Ovary (tissue), 9 donors: ENCODE measurements around the gene CCDC85B. TPM values are rescaled to one million over a fixed set of nuclear protein-coding genes. Genes with fewer than 3 reads are reported as not detected.

Source experiments
- DNase-seq, 5 donors: peaks; one replicate each; pipeline ENCODE4 v3.0.0-alpha.2; 2019 to 2020
- H3K27ac ChIP-seq, 2 donors: fragments of 200-600 bp; one replicate each; pipeline versions ENCODE4 v1.5.1 to v1.8.0; 2019 to 2022
- H3K27me3 ChIP-seq: fragments of 200-600 bp; one replicate; pipeline ENCODE4 v1.8.0; 2022
- H3K36me3 ChIP-seq: fragments of 200-600 bp; sonication (generic); one replicate; pipeline ENCODE4 v1.5.1; 2019
- H3K4me1 ChIP-seq: one replicate; pipeline ENCODE4 v1.8.1; 2013; ENCODE audit warnings: mild to moderate bottlenecking, moderate library complexity; ENCODE audit not compliant: insufficient read depth
- H3K4me3 ChIP-seq: fragments of 200-600 bp; sonication (generic); one replicate; pipeline ENCODE4 v1.5.1; 2017
- H3K9me3 ChIP-seq, 2 donors: fragments of 200-600 bp in 1 of 2; sonication (generic) in 1 of 2; one replicate each; pipeline versions ENCODE4 v1.5.1 to v1.8.1; 2013 to 2019; ENCODE audit warnings: mild to moderate bottlenecking in 1 of 2, moderate library complexity in 1 of 2
- CTCF ChIP-seq, 3 donors: fragments of 450-650 bp in 2 of 3; fragments of 200-600 bp in 1 of 3; IDR thresholded peaks; one replicate each; pipeline versions ENCODE4 v1.5.1 to v1.8.0; 2016 to 2022; ENCODE audit warnings: antibody characterized with exemption in 3 of 3, mild to moderate bottlenecking in 1 of 3
- EP300 ChIP-seq: sonication (generic); formaldehyde crosslinking; IDR thresholded peaks from one replicate; pipeline ENCODE4 v1.6.1; 2017; ENCODE audit warnings: antibody characterized with exemption
- POLR2A ChIP-seq: fragments of 450-650 bp; IDR thresholded peaks from one replicate; pipeline ENCODE4 v1.6.1; 2017; ENCODE audit warnings: antibody characterized with exemption, mild to moderate bottlenecking, moderate library complexity
- WGBS, 3 donors: extraction: QIAGEN DNeasy Blood & Tissue Kit in 1 of 3; methylation state at CpG; one replicate each; pipeline versions ENCODE4 v1.1.5 to v1.1.7; 2013 to 2017; 5-methylcytosine and 5-hydroxymethylcytosine counted together
- intact Hi-C, 4 donors: fragments of 100-400 bp; cut with DNase I; formaldehyde crosslinking; loops; one replicate each; pipeline versions ENCODE4 v1.11.0 to v1.15.1; 2022 to 2023
- polyA plus RNA-seq, 2 donors: library from polyadenylated mRNA; stranded (reverse); fragments of 200-250 nt in 1 of 2; fragments of 350-450 nt in 1 of 2; fragmentation: Illumina TruSeq in 1 of 2; extraction: RNeasy Lipid Tissue Mini Kit (QIAGEN cat#74804) in 1 of 2; gene quantifications; one replicate each; pipeline ENCODE4 v1.2.3, GENCODE V29; 2013 to 2014
- total RNA-seq, 7 donors: library from RNA; depleted of rRNA in 2 of 7; stranded (reverse); fragments of >200 nt in 2 of 7; fragmentation: NEBNext Ultra II Directional in 3 of 7; extraction: Animal tissue kit (Norgen Biotek cat#: 25700) in 3 of 7; gene quantifications; one replicate each; pipeline versions ENCODE4 v1.1.0 to v1.2.4, GENCODE V29; 2016 to 2023
- donor health status: DM: no; HTN: no; CAD: no; lungs with moderate emphysema.
- donor health status: DM: no; HTN: no; CAD: no.
- donor health status: Bipolar disorder and iron deficiency.
- donor health status: DM: yes; HTN: yes; CAD: no.
- donor health status: DM: no; HTN: no; CAD: no.
- donor health status: DM: yes; HTN: yes; CAD: no.

CCDC85B gene
- total and polyA plus RNA-seq, 9 donors = 31.5 to 85.0 (median 55.6) TPM; not detected in 1

GRCh38 chr11:65873318-65874156 is 16.9 kb upstream of the CCDC85B start:
- TF ChIP-seq EP300 (peak; percentile 68), CTCF (IDR thresholded peaks at IDR 0.05) (no peak), POLR2A (peak; percentile 90)
- Histone ChIP-seq H3K9me3 (no peaks in the 10 kb centered on the region), H3K27me3 (no peaks in the 10 kb centered on the region), H3K27ac (peak overlapping the region; percentile 85 to 96), H3K36me3 (no peaks in the 10 kb centered on the region), H3K4me1 (peaks cover 4% of the 10 kb centered on the region), H3K4me3 (peak overlapping the region; percentile 63)
- intact Hi-C loops = no loop called here
- WGBS, 3 donors = 6 to 9% (median 8%) methylated on average over 46 to 54 of the region's 54 CpGs
- peak; percentile 94 to 99 (median 97) for DNase-seq

- no peak within 1 kb of the TSS for H3K27ac ChIP-seq
- DNase-seq = peak in 1 of 5 donors; percentile 14
- no peaks in the 10 kb centered on the region for H3K4me1 ChIP-seq
- WGBS, 3 donors = 52 to 68% (median 60%) methylated on average over 7 of the region's 7 CpGs
- no peaks in the 10 kb centered on the region for H3K36me3 ChIP-seq
- no peaks in the 10 kb centered on the region for H3K27me3 ChIP-seq
- intact Hi-C loops = loop anchor here (5.0 to 10.0 kb wide), 4 partner anchors 85 to 1235 kb away; partner anchors contain the start of genes KDM2A (in 1 of the 4) and SART1 (in 1 of the 4)
- H3K9me3 ChIP-seq = no peaks in the 10 kb centered on the region
- no peak within 1 kb of the TSS for H3K4me3 ChIP-seq
- no peak for TF ChIP-seq EP300
- no peak for TF ChIP-seq POLR2A
- TF ChIP-seq CTCF (IDR thresholded peaks at IDR 0.05) = no peak
Observed at GRCh38 chr11:65879617-65880016, 10.9 kb upstream of the CCDC85B start, which contains the start of gene CTSW. CTSW (plus strand) TSS chr11:65879837; CDS start chr11:65879855, 18 bp downstream.

GRCh38 chr11:65880027-65880426 is 10.4 kb upstream of the CCDC85B start:
- peak in 2 of 5 donors; percentile 16 to 24 for DNase-seq
- WGBS, 3 donors = 59 to 67% (median 61%) methylated on average over 7 of the region's 7 CpGs
- Histone ChIP-seq H3K27ac (no peak overlapping the region), H3K27me3 (no peaks in the 10 kb centered on the region), H3K9me3 (no peaks in the 10 kb centered on the region), H3K4me3 (no peak overlapping the region), H3K4me1 (no peaks in the 10 kb centered on the region), H3K36me3 (no peaks in the 10 kb centered on the region)
- intact Hi-C loops = loop anchor here (5.0 to 10.0 kb wide), 4 partner anchors 85 to 1235 kb away; partner anchors contain the start of genes KDM2A (in 1 of the 4) and SART1 (in 1 of the 4)
- TF ChIP-seq POLR2A = no peak
- TF ChIP-seq EP300 = no peak
- no peak for TF ChIP-seq CTCF (IDR thresholded peaks at IDR 0.05)

- Histone ChIP-seq H3K36me3 (no peaks in the 10 kb centered on the region), H3K4me1 (no peaks in the 10 kb centered on the region), H3K27ac (no peak overlapping the region), H3K27me3 (no peaks in the 10 kb centered on the region), H3K4me3 (no peak overlapping the region), H3K9me3 (no peaks in the 10 kb centered on the region)
- no peak for TF ChIP-seq EP300
- no peak for TF ChIP-seq POLR2A
- TF ChIP-seq CTCF (IDR thresholded peaks at IDR 0.05) = no peak
- intact Hi-C loops = loop anchor here (5.0 to 10.0 kb wide), 4 partner anchors 84 to 1234 kb away; partner anchors contain the start of genes KDM2A (in 1 of the 4) and SART1 (in 1 of the 4)
- WGBS, 3 donors = 63 to 79% (median 64%) methylated on average over 7 of the region's 7 CpGs
- DNase-seq = peak in 1 of 5 donors; percentile 16
Observed at GRCh38 chr11:65880844-65881421, 9.5 kb upstream of the CCDC85B start.
